H1 (cell line): Measurements from ENCODE around the gene ANO6. TPM values are rescaled to one million over a fixed set of nuclear protein-coding genes. Genes with fewer than 3 reads are reported as not detected.

ENCODE experiments used
- CHD7 ChIP-seq: fragments of 300-600 bp; sonication (generic); IDR thresholded peaks from 2 replicates; pipeline ENCODE4 v1.7.1; 2012; ENCODE audit warnings: low read length, moderate library complexity, mild to moderate bottlenecking, inconsistent platforms; ENCODE audit not compliant: insufficient replicate concordance
- SP2 ChIP-seq: IDR thresholded peaks from 2 replicates; pipeline ENCODE4 v1.6.1; 2012; ENCODE audit warnings: mild to moderate bottlenecking, low read length, inconsistent platforms
- polyA plus RNA-seq, 7 experiments: library from polyadenylated mRNA; depleted of rRNA in 3 of 7; stranded (reverse) in 5 of 7; unstranded in 2 of 7; fragments of >200 nt in 5 of 7; fragments of 200-250 nt in 2 of 7; gene quantifications; 1 replicate in 5 of 7; 2 replicates in 1 of 7; 4 replicates in 1 of 7; pipeline versions ENCODE4 v1.2.1 to v1.2.3, GENCODE V29; 2011 to 2013; ENCODE audit warnings: missing spikeins in 2 of 7, mixed read lengths in 2 of 7
- total RNA-seq: library from RNA; stranded (reverse); fragmentation: NEBNext Ultra II Directional; extraction: Animal tissue kit (Norgen Biotek cat#: 25700); gene quantifications from 2 replicates; pipeline ENCODE4 v1.2.1, GENCODE V29; 2021

The ANO6 gene
- total and polyA plus RNA-seq, 2 of the 8 experiments (the other 6 are each of a cell fraction or from before 2014, with no cell fraction given), result 15.1 to 39.7 TPM

GRCh38 chr12:45468751-45469615 is 253.1 kb downstream of the ANO6 start (continued):
- no peak for TF ChIP-seq CHD7
- no peak for TF ChIP-seq SP2
